SK-N-MC (cell line): ENCODE data around the gene SLC4A8.

Experiments
- EZH2 ChIP-seq: fragments of 200-600 bp; sonication (generic); IDR thresholded peaks from one replicate; pipeline ENCODE4 v1.6.1; 2017; ENCODE audit warnings: antibody characterized with exemption
- FOXP2 ChIP-seq: optimal IDR thresholded peaks from 2 replicates; pipeline ENCODE3; 2011; ENCODE audit warnings: mild to moderate bottlenecking, moderate library complexity; ENCODE audit not compliant: insufficient read depth; ENCODE audit errors: extremely low read length, control extremely low read depth
- POLR2AphosphoS5 ChIP-seq: IDR thresholded peaks from 2 replicates; pipeline ENCODE4 v1.6.1; 2012; ENCODE audit warnings: mild to moderate bottlenecking, low read depth, low read length, borderline replicate concordance

GRCh38 chr12:51484119-51484518, 59.5 kb downstream of the SLC4A8 start:
- TF ChIP-seq EZH2 (no peak), POLR2AphosphoS5 (no peak), FOXP2 (no peak)
